NB4 (cell line): ENCODE results near the gene TMEM185B.

ENCODE experiments used
- DNase-seq: peaks from one replicate; pipeline ENCODE4 v3.0.0; 2010; ENCODE audit warnings: low read depth
- H3K4me3 ChIP-seq: one replicate; pipeline ENCODE4 v1.5.1; 2011; ENCODE audit warnings: mild to moderate bottlenecking, low read depth, low read length, moderate library complexity
- CTCF ChIP-seq: IDR thresholded peaks from one replicate; pipeline ENCODE4 v1.5.1; 2012; ENCODE audit warnings: low read depth, low read length
- MYC ChIP-seq: IDR thresholded peaks from 2 replicates; pipeline ENCODE4 v1.6.1; 2011; ENCODE audit warnings: low read depth, low read length
- POLR2A ChIP-seq: IDR thresholded peaks from 2 replicates; pipeline ENCODE4 v1.6.1; 2011; ENCODE audit warnings: mild to moderate bottlenecking; ENCODE audit not compliant: insufficient read length; ENCODE audit errors: extremely low read depth
- TF ChIP-seq, protein P1 (sequence below): IDR thresholded peaks from 2 replicates; pipeline ENCODE4 v1.6.1; 2011; ENCODE audit warnings: low read depth, low read length

Gene TMEM185B

GRCh38 chr2:120258196-120258595 is 35.0 kb upstream of the TMEM185B start:
- no peak for TF ChIP-seq MYC
- TF ChIP-seq CTCF = no peak
- TF ChIP-seq, protein P1, sequence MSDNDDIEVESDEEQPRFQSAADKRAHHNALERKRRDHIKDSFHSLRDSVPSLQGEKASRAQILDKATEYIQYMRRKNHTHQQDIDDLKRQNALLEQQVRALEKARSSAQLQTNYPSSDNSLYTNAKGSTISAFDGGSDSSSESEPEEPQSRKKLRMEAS = no peak
- TF ChIP-seq POLR2A = no peak
- no peak overlapping the region for H3K4me3 ChIP-seq
- DNase-seq = no peak

GRCh38 chr2:120257522-120257921 is 34.3 kb upstream of the TMEM185B start:
- TF ChIP-seq POLR2A = no peak
- TF ChIP-seq, protein P1 = no peak
- no peak for TF ChIP-seq CTCF
- no peak for TF ChIP-seq MYC
- peak overlapping the region; percentile 2 for H3K4me3 ChIP-seq
- peak; percentile 51 for DNase-seq

- H3K4me3 ChIP-seq = peak overlapping the region; percentile 18
- TF ChIP-seq POLR2A (no peak), CTCF (no peak), MYC (no peak)
- DNase-seq = no peak
Measured at GRCh38 chr2:120256651-120257000, 33.4 kb upstream of the TMEM185B start.

GRCh38 chr2:120255986-120256650 is 32.9 kb upstream of the TMEM185B start:
- peak overlapping the region; percentile 75 for H3K4me3 ChIP-seq
- TF ChIP-seq, protein P1 = no peak
- TF ChIP-seq CTCF (no peak), POLR2A (no peak), MYC (no peak)
- DNase-seq = no peak

DNA sequence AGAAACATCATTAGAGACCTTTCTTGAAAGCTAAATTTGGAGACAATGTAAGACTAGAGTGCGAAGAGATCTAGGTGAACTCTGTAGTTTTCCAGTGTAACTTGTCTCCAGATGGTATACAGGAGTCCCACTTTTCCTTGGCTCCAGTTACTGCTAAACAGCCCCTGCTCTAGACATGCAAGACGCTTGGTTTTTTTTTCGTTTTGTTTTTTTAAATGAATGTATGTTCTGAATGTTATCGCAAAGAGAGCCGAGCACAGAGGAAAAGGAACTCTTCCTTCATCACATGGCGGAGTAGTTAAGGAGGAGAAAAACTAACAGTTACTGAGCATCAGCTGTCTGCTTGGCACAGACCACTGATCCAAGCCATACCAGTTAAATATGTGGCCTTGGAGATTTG is 31.9 kb upstream of the TMEM185B start:
- no peak for DNase-seq
- TF ChIP-seq CTCF = no peak
- TF ChIP-seq POLR2A = no peak
- TF ChIP-seq, protein P1 = no peak
- no peak for TF ChIP-seq MYC
- peak overlapping the region; percentile 75 for H3K4me3 ChIP-seq

- peak overlapping the region; percentile 75 for H3K4me3 ChIP-seq
- DNase-seq = no peak
- TF ChIP-seq MYC (no peak), CTCF (no peak), POLR2A (no peak)
- TF ChIP-seq, protein P1 = no peak
Measured at GRCh38 chr2:120254178-120254577, 31.0 kb upstream of the TMEM185B start.
